DOHH2 (cell line): ENCODE data around the gene APLP2.

Experiments
- CTCF ChIP-seq: fragments of 200-600 bp; sonication (generic); IDR thresholded peaks from one replicate; pipeline ENCODE4 v1.5.1; 2014; ENCODE audit warnings: antibody characterized with exemption, mild to moderate bottlenecking, low read depth, low read length; ENCODE audit not compliant: poor library complexity, severe bottlenecking
- EZH2phosphoT487 ChIP-seq: fragments of 200-600 bp; sonication (generic); IDR thresholded peaks from 2 replicates; pipeline ENCODE4 v1.6.1; 2017; ENCODE audit warnings: borderline replicate concordance, mild to moderate bottlenecking, antibody characterized with exemption, low read length, moderate library complexity, mixed read lengths

DNA sequence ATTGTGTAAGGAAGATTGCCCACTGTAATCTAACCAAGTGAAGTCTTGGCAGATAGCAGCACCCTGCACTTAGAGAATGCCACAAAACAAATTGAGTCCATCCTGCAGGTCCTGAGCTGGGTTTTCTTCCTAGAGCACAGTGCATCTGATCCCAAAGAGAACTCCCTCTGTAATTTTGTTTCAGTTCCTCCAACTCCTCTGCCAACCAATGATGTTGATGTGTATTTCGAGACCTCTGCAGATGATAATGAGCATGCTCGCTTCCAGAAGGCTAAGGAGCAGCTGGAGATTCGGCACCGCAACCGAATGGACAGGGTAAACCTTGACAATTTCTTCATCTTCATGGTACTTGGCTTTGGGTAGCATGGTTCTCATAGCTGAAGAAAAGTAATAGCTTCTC lies 56.8 kb downstream of the APLP2 start:
- TF ChIP-seq CTCF (no peak), EZH2phosphoT487 (no peak)
